GM10266 (cell line): ENCODE measurements around the gene MOB1B.
"Not testable (repeated sequence)": the region's sequence is repeated elsewhere in the genome, so short reads cannot be mapped to it uniquely, and the experiment has no call there.

Source experiments
- DNase-seq: peaks from one replicate; pipeline ENCODE4 v3.0.0; 2012; ENCODE audit errors: extremely low spot score
- TF ChIP-seq, protein P1 (sequence below): IDR thresholded peaks from 2 replicates; pipeline ENCODE4 v1.5.1; 2012; ENCODE audit warnings: mild to moderate bottlenecking, low read depth; ENCODE audit not compliant: control insufficient read depth, insufficient read depth; ENCODE audit errors: missing control alignments

MOB1B gene

DNA sequence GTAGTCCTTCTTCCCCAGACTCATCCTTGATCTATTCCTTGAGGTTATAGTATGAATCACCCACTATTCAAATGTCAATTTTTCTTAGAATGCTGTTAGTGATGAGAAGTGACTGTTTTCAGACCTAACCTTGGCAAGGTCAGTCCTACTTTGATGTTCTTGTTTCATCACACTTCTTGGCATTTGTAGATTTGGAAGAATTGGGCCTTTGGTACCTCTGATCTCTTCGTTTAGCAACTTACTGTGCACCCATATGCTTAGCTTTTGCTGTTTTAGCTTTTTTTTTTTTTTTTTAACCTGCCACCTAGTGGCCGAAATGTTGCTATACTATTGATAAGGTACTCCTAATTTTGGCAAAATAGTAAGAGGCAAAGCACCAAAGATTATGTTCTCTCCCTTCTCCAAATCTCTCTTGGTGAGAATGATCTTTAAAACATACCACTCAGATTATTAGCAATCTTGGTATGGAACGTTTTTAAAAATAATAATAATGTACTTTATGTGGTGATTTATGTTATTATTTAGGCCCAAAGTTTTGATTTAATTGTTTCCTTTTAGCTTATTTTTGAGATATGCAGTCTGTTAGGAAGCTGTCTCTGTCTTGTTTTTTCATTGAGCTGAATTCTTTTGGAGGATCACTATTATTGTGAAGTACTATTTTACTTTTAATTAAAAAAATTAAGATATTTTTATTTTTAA is 107.9 kb downstream of the MOB1B start:
- peak; percentile 45 for DNase-seq
- TF ChIP-seq, protein P1, sequence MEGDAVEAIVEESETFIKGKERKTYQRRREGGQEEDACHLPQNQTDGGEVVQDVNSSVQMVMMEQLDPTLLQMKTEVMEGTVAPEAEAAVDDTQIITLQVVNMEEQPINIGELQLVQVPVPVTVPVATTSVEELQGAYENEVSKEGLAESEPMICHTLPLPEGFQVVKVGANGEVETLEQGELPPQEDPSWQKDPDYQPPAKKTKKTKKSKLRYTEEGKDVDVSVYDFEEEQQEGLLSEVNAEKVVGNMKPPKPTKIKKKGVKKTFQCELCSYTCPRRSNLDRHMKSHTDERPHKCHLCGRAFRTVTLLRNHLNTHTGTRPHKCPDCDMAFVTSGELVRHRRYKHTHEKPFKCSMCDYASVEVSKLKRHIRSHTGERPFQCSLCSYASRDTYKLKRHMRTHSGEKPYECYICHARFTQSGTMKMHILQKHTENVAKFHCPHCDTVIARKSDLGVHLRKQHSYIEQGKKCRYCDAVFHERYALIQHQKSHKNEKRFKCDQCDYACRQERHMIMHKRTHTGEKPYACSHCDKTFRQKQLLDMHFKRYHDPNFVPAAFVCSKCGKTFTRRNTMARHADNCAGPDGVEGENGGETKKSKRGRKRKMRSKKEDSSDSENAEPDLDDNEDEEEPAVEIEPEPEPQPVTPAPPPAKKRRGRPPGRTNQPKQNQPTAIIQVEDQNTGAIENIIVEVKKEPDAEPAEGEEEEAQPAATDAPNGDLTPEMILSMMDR: peak; percentile 46

DNA sequence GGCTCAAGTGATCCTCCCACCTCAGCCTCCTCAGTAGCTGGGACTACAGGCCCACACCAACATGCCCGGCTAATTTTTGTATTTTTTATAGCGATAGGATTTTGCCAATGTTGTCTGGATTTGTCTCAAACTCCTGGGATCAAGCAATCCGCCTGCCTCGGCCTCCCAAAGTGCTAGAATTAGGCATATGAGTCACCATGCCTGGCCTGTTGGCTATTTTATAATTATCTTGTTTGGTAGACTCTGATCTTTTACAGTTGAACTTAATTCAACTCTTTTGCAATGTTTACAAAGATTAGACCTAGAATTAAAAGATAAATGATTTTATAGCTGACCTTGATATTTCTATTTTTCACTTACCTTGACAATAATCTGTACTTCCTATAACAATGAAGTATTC is 109.3 kb downstream of the MOB1B start:
- DNase-seq: no peak
- TF ChIP-seq, protein P1: no peak

GRCh38 chr4:71017391-71017790 is 115.2 kb downstream of the MOB1B start:
- DNase-seq: not testable (repeated sequence)

DNA sequence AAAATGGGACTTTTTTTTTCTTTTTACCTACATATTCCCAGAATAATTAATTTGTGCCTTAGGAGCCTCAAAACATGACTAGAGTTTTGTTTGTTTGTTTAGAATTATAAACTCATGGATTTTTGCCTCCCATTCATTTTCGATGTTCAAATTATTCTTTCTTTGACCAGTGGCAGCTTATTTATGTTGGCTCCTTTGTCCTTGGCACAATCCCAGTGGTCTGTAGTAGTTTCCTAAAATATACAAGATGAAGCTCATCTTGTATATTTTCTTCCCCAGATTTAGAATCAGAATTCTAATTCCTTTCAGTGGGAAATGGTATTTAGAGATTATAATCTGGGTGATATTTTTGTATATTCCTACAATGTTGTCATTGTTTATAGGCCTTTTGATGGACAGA is 118.4 kb downstream of the MOB1B start:
- DNase-seq: no peak
- TF ChIP-seq, protein P1: no peak

DNA sequence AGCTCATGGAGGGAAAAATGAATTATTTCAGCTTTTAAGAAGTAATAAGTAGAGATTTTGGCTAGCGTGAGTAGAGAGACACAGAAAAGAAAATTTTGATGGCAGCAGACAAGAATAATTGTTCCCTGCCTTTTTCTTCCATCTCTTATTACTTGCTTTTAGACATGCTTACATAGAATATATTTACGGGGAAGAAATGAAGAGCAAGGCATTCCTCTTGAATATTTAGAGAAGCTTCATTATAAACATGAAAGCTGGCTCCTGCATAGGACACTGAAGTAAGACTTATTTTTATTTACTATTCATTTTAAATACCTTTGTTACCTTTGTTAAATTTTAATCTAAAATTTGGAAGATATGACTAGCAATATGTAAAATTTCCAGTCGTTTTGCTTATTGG is 123.5 kb downstream of the MOB1B start:
- TF ChIP-seq, protein P1: no peak
- DNase-seq: no peak

DNA sequence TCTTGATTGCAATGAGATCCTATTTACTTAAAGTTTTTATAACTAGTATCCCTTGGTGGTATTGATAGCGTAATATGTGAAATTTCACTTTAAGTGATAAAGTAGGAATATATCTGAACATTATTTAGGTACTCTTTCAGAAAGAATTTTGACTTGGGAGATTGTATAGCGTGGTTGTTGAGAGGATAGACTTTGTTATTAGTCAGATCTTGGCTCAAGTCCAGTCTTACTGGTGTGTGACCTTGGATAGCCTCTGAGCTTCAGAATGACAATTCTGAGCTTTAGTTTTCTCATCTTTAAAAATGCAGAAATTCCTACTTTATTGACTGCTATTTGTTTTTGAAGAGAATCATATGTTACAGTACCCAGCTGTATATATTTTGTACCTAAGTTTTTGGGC is 123.9 kb downstream of the MOB1B start:
- TF ChIP-seq, protein P1: no peak
- DNase-seq: no peak

DNA sequence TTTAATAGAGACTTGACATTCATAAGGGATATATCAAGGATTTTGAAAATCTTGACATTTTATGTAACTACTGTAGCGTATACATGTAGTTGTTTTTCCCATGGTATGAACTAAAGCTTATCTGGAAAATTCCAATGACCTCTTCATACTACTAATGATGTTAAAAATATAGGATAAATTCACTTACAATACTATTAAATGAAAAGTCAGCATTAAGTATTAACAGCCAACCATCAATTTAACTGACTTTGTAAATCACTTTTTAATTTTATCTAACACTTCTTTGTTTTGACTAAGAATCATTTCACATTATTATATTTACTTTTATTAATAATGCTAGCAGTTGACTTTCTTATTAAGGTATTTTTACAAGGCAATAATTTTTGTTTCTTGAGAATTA is 125.4 kb downstream of the MOB1B start:
- no peak for DNase-seq

More for the DNA sequence above, 125.4 kb downstream of the MOB1B start:
- TF ChIP-seq, protein P1: no peak
